ENCODE measurements around the gene CASK.

DNA sequence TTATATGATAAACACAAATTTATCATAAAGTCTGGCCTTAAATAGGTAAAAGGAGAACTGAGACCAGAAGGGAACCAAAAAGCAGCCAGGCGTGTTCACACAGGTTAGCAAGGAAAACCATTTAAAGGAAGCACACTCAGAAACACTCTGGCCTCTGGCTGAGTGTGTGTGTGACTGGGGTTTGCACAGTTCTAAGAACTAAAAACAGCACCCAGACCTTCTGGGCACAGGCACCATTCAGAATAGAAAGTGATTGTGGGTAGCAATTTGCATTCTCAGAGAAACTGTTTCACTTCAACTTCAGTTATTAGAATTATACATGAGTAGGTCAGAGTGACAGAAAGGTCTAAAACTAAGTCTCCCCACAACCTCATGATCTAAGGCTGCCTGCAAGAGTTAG, 189.4 kb downstream of the CASK start:
- TF ChIP-seq POLR2A (IDR thresholded peaks at IDR 0.05; ENCODE audit: low read depth, low read length) (no peak), POLR2AphosphoS5 (IDR thresholded peaks at IDR 0.05; ENCODE audit: low read depth, low read length) (no peak)
